Osteoblast (primary cell): ENCODE measurements around the gene PRPSAP1. TPM values are rescaled to one million over a fixed set of nuclear protein-coding genes. Genes with fewer than 3 reads are reported as not detected.
A peak's percentile ranks its signal among the peaks of the same experiment; 100 is the strongest.

Experiments used
- DNase-seq: peaks from one replicate; pipeline ENCODE4 v3.0.0; 2011; ENCODE audit warnings: low spot score, mixed read lengths; ENCODE audit not compliant: insufficient read length; ENCODE audit errors: missing footprints
- H2AFZ ChIP-seq: 2 replicates; pipeline ENCODE4 v1.6.0; 2011; ENCODE audit warnings: mild to moderate bottlenecking, low read length
- H3K27ac ChIP-seq: 2 replicates; pipeline ENCODE4 v1.5.1; 2011; ENCODE audit warnings: mild to moderate bottlenecking, low read depth, low read length, moderate library complexity
- H3K27me3 ChIP-seq: 2 replicates; pipeline ENCODE4 v1.6.0; 2012; ENCODE audit warnings: mild to moderate bottlenecking, control low read depth, inconsistent platforms, low read length, moderate library complexity; ENCODE audit not compliant: insufficient read depth
- H3K36me3 ChIP-seq: 2 replicates; pipeline ENCODE4 v1.5.1; 2011; ENCODE audit warnings: mild to moderate bottlenecking, low read length, control low read depth, moderate library complexity; ENCODE audit not compliant: insufficient read depth
- H3K4me1 ChIP-seq: 2 replicates; pipeline ENCODE4 v1.5.1; 2011; ENCODE audit warnings: mild to moderate bottlenecking, low read length, control low read depth, moderate library complexity; ENCODE audit not compliant: insufficient read depth
- H3K4me2 ChIP-seq: 2 replicates; pipeline ENCODE4 v1.6.0; 2011; ENCODE audit warnings: mild to moderate bottlenecking, low read length; ENCODE audit not compliant: insufficient read depth
- H3K4me3 ChIP-seq: fragments of 200-600 bp; sonication (generic); 3 replicates; pipeline ENCODE4 v1.5.1; 2012; ENCODE audit warnings: mild to moderate bottlenecking, low read length, inconsistent platforms; ENCODE audit not compliant: insufficient read depth
- H3K79me2 ChIP-seq: 2 replicates; pipeline ENCODE4 v1.6.0; 2012; ENCODE audit warnings: mild to moderate bottlenecking, low read length, control low read depth, inconsistent platforms; ENCODE audit not compliant: insufficient read depth
- H3K9me3 ChIP-seq: 2 replicates; pipeline ENCODE4 v1.5.1; 2011; ENCODE audit warnings: low read depth, low read length, control low read depth
- H4K20me1 ChIP-seq: 2 replicates; pipeline ENCODE4 v1.6.0; 2012; ENCODE audit warnings: mild to moderate bottlenecking, low read length, control low read depth; ENCODE audit not compliant: insufficient read depth
- CTCF ChIP-seq: IDR thresholded peaks from 2 replicates; pipeline ENCODE4 v1.5.1; 2011; ENCODE audit warnings: mild to moderate bottlenecking, low read depth, low read length, moderate library complexity; ENCODE audit errors: extremely low read depth
- total RNA-seq: library from RNA; depleted of rRNA; stranded (reverse); fragments of >200 nt; gene quantifications from 2 replicates; pipeline ENCODE4 v1.2.3, GENCODE V29; 2012

The PRPSAP1 gene
- total RNA-seq, 1 donor: 79.6 TPM

- H3K36me3 ChIP-seq: no peaks in the 10 kb centered on the region
- no peaks in the 10 kb centered on the region for H3K27me3 ChIP-seq
- peak overlapping the region; percentile 50 for H3K4me2 ChIP-seq
- H3K4me1 ChIP-seq: peaks cover 23% of the 10 kb centered on the region
- TF ChIP-seq CTCF: no peak
- H2AFZ ChIP-seq: peak overlapping the region; percentile 59
- H3K27ac ChIP-seq: no peak overlapping the region
- no peak for DNase-seq
- peaks cover 13% of the 10 kb centered on the region for H3K79me2 ChIP-seq
- H3K9me3 ChIP-seq: no peaks in the 10 kb centered on the region
- no peaks in the 10 kb centered on the region for H4K20me1 ChIP-seq
- no peak overlapping the region for H3K4me3 ChIP-seq
Observed at GRCh38 chr17:76356803-76357456, 3.2 kb upstream of the PRPSAP1 start.

- Histone ChIP-seq H2AFZ (peak overlapping the region; percentile 84), H4K20me1 (peaks cover 6% of the 10 kb centered on the region), H3K4me3 (no peak overlapping the region), H3K36me3 (no peaks in the 10 kb centered on the region), H3K27me3 (no peaks in the 10 kb centered on the region), H3K4me2 (peak overlapping the region; percentile 99), H3K79me2 (peaks cover 33% of the 10 kb centered on the region), H3K9me3 (no peaks in the 10 kb centered on the region), H3K27ac (no peak overlapping the region), H3K4me1 (peaks cover 22% of the 10 kb centered on the region)
- no peak for TF ChIP-seq CTCF
- peak; percentile 42 for DNase-seq
Observed at GRCh38 chr17:76354747-76355310, 1.1 kb upstream of the PRPSAP1 start.

DNA sequence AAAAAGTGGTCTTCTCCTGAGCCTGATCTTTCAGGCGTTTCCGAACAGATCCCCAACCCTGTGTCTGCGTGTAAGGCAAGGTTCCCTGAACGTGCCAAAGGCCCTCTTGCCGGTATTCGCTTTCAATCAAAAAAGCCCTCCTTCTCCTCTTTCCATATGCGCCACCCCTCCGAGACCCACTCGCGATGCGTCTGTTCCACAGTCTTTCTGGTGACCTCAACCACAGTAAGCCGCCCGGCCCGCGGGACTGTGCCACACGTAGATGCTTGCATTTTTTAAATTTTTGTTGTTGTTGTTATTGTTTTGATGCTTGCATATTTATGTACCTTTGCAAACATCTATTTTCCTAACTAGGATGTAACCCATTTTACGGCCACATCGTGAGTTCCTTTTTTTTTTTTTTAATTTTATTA lies 607 bp upstream of the PRPSAP1 start:
- Histone ChIP-seq H3K4me3 (peak overlapping the region; percentile 93), H4K20me1 (peaks cover 6% of the 10 kb centered on the region), H3K27me3 (no peaks in the 10 kb centered on the region), H3K9me3 (no peaks in the 10 kb centered on the region), H3K79me2 (peaks cover 36% of the 10 kb centered on the region), H3K27ac (peak overlapping the region; percentile 97), H2AFZ (peak overlapping the region; percentile 95), H3K4me2 (peak overlapping the region; percentile 99), H3K36me3 (no peaks in the 10 kb centered on the region), H3K4me1 (peaks cover 22% of the 10 kb centered on the region)
- no peak for DNase-seq
- TF ChIP-seq CTCF: no peak

GRCh38 chr17:76353004-76353598 lies 615 bp downstream of the PRPSAP1 start:
- peak overlapping the region; percentile 97 for H3K27ac ChIP-seq
- H3K79me2 ChIP-seq: peaks cover 40% of the 10 kb centered on the region
- H4K20me1 ChIP-seq: peaks cover 6% of the 10 kb centered on the region
- TF ChIP-seq CTCF: no peak
- peak overlapping the region; percentile 77 for H2AFZ ChIP-seq
- H3K27me3 ChIP-seq: no peaks in the 10 kb centered on the region
- DNase-seq: peak; percentile 93
- H3K9me3 ChIP-seq: no peaks in the 10 kb centered on the region
- peaks cover 22% of the 10 kb centered on the region for H3K4me1 ChIP-seq
- peak overlapping the region; percentile 93 for H3K4me3 ChIP-seq
- H3K4me2 ChIP-seq: peak overlapping the region; percentile 99
- H3K36me3 ChIP-seq: no peaks in the 10 kb centered on the region
